Endodermal cell (in vitro differentiated cells): ENCODE results near the gene AQP12B. TPM values are rescaled to one million over a fixed set of nuclear protein-coding genes. Genes with fewer than 3 reads are reported as not detected.

ENCODE experiments used
- DNase-seq: peaks from one replicate; pipeline ENCODE4 v3.0.0-alpha.2; 2017
- H3K27ac ChIP-seq: 2 replicates; pipeline ENCODE4 v1.5.1; 2013; ENCODE audit warnings: mild to moderate bottlenecking, low read depth, low read length, moderate library complexity
- H3K27me3 ChIP-seq: 2 replicates; pipeline ENCODE4 v1.6.1; 2013; ENCODE audit warnings: mild to moderate bottlenecking, low read length, moderate library complexity; ENCODE audit not compliant: insufficient read depth, control insufficient read depth, poor library complexity, severe bottlenecking
- H3K36me3 ChIP-seq: 2 replicates; pipeline ENCODE4 v1.7.0; 2013; ENCODE audit warnings: mild to moderate bottlenecking, low read length, moderate library complexity; ENCODE audit not compliant: control insufficient read depth, insufficient read depth
- H3K4me1 ChIP-seq: one replicate; pipeline ENCODE4 v1.7.0; 2013; ENCODE audit warnings: low read length; ENCODE audit not compliant: control insufficient read depth, insufficient read depth
- H3K4me3 ChIP-seq: 2 replicates; pipeline ENCODE4 v1.5.1; 2013; ENCODE audit warnings: mild to moderate bottlenecking, low read length, moderate library complexity
- H3K9ac ChIP-seq: 2 replicates; pipeline ENCODE4 v1.6.1; 2013; ENCODE audit warnings: mild to moderate bottlenecking, low read length, moderate library complexity; ENCODE audit not compliant: poor library complexity, severe bottlenecking; ENCODE audit errors: extremely low read depth
- H3K9me3 ChIP-seq: 2 replicates; pipeline ENCODE4 v1.6.1; 2013; ENCODE audit warnings: mild to moderate bottlenecking, low read length, moderate library complexity; ENCODE audit not compliant: control insufficient read depth
- H3K27ac Mint-ChIP-seq: 2 replicates; pipeline ENCODE4 v1.8.0; 2020; ENCODE audit warnings: mixed read lengths
- H3K27me3 Mint-ChIP-seq: 2 replicates; pipeline ENCODE4 v1.8.0; 2021; ENCODE audit warnings: mild to moderate bottlenecking, mixed read lengths; ENCODE audit not compliant: insufficient read depth
- H3K36me3 Mint-ChIP-seq: 2 replicates; pipeline ENCODE4 v1.8.0; 2020; ENCODE audit warnings: low read depth, mixed read lengths
- H3K4me1 Mint-ChIP-seq: 2 replicates; pipeline ENCODE4 v1.8.0; 2020; ENCODE audit warnings: mixed read lengths
- H3K4me3 Mint-ChIP-seq: 2 replicates; pipeline ENCODE4 v1.8.0; 2020; ENCODE audit warnings: mild to moderate bottlenecking, moderate library complexity, mixed read lengths
- H3K9me3 Mint-ChIP-seq: 2 replicates; pipeline ENCODE4 v1.8.0; 2020; ENCODE audit warnings: mild to moderate bottlenecking, mixed read lengths
- CTCF ChIP-seq: fragments of 200-600 bp; sonication (generic); conservative IDR thresholded peaks from 2 replicates; pipeline ENCODE4 v1.5.0; 2021; ENCODE audit warnings: antibody characterized with exemption, mild to moderate bottlenecking
- WGBS, 2 experiments: methylation state at CpG; one replicate each; pipeline versions ENCODE4 v1.1.5 to v1.1.7; 2013; ENCODE audit warnings: missing lambda C conversion rate in 2 of 2, mixed read lengths in 1 of 2; ENCODE audit not compliant: insufficient coverage in 1 of 2, insufficient read length in 1 of 2; 5-methylcytosine and 5-hydroxymethylcytosine counted together
- total RNA-seq, 2 donors: library from RNA; stranded (reverse); fragmentation: NEBNext Ultra II Directional in 1 of 2; extraction: Animal tissue kit (Norgen Biotek cat#: 25700) in 1 of 2; gene quantifications; 2 replicates in 1 of 2; 3 replicates in 1 of 2; pipeline ENCODE4 v1.2.1, GENCODE V29; 2021

The AQP12B gene
- total RNA-seq, 2 donors from 2014 or later = not detected

- Histone ChIP-seq H3K4me1 (no peaks in the 10 kb centered on the region), H3K4me3 (no peak overlapping the region), H3K9ac (no peak overlapping the region), H3K36me3 (no peaks in the 10 kb centered on the region), H3K27me3 (peaks cover 19% of the 10 kb centered on the region), H3K9me3 (no peaks in the 10 kb centered on the region), H3K27ac (no peak overlapping the region)
- peaks cover 20% of the 10 kb centered on the region for H3K27me3 Mint-ChIP-seq
- no peak overlapping the region for H3K27ac Mint-ChIP-seq
- no peak for TF ChIP-seq CTCF
- H3K9me3 Mint-ChIP-seq = peaks cover 5% of the 10 kb centered on the region
- H3K4me1 Mint-ChIP-seq = peaks cover 1% of the 10 kb centered on the region
- H3K4me3 Mint-ChIP-seq = no peak overlapping the region
- no peaks in the 10 kb centered on the region for H3K36me3 Mint-ChIP-seq
- WGBS, 2 experiments = 81 to 89% methylated on average over 14 to 36 of the region's 36 CpGs
- peak; percentile 44 for DNase-seq
Observed at GRCh38 chr2:240642061-240642805, 40.5 kb downstream of the AQP12B start.

GRCh38 chr2:240640939-240641338 lies 41.7 kb downstream of the AQP12B start:
- H3K27ac Mint-ChIP-seq = no peak overlapping the region

GRCh38 chr2:240639566-240639965 lies 43.1 kb downstream of the AQP12B start:
- H3K4me1 ChIP-seq = no peaks in the 10 kb centered on the region
- peaks cover 1% of the 10 kb centered on the region for H3K9me3 ChIP-seq
- WGBS, 2 experiments = 90 to 91% methylated on average over 9 to 18 of the region's 18 CpGs
- Mint-ChIP-seq H3K36me3 (no peaks in the 10 kb centered on the region), H3K27ac (no peak overlapping the region), H3K4me3 (no peak overlapping the region), H3K9me3 (peaks cover 19% of the 10 kb centered on the region), H3K4me1 (peaks cover 1% of the 10 kb centered on the region), H3K27me3 (peaks cover 20% of the 10 kb centered on the region)
- peak; percentile 17 for DNase-seq
- TF ChIP-seq CTCF = no peak
- no peak overlapping the region for H3K4me3 ChIP-seq
- H3K9ac ChIP-seq = no peak overlapping the region
- no peaks in the 10 kb centered on the region for H3K36me3 ChIP-seq
- peaks cover 19% of the 10 kb centered on the region for H3K27me3 ChIP-seq
- H3K27ac ChIP-seq = no peak overlapping the region

More at GRCh38 chr2:240640939-240641338, 41.7 kb downstream of the AQP12B start:
- Histone ChIP-seq H3K4me1 (no peaks in the 10 kb centered on the region), H3K9ac (no peak overlapping the region), H3K4me3 (no peak overlapping the region), H3K27ac (no peak overlapping the region), H3K27me3 (peaks cover 19% of the 10 kb centered on the region), H3K36me3 (no peaks in the 10 kb centered on the region), H3K9me3 (no peaks in the 10 kb centered on the region)
- DNase-seq = peak; percentile 91
- Mint-ChIP-seq H3K4me1 (peaks cover 1% of the 10 kb centered on the region), H3K27me3 (peaks cover 20% of the 10 kb centered on the region), H3K36me3 (no peaks in the 10 kb centered on the region), H3K4me3 (no peak overlapping the region), H3K9me3 (peaks cover 7% of the 10 kb centered on the region)
- peak; percentile 81 for TF ChIP-seq CTCF
- WGBS, 2 experiments = 28% methylated on average over 14 of the region's 16 CpGs; no CpG with 5 or more reads in 1 of the 2 experiments
